H9 (cell line): ENCODE results near the gene NSMF. TPM values are rescaled to one million over a fixed set of nuclear protein-coding genes. Genes with fewer than 3 reads are reported as not detected.

ENCODE experiments used
- DNase-seq: peaks from one replicate; pipeline ENCODE4 v3.0.0-alpha.2; 2017
- H2AFZ ChIP-seq: one replicate; pipeline ENCODE4 v1.6.1; 2013; ENCODE audit warnings: mild to moderate bottlenecking, low read length, control low read depth, moderate library complexity
- H2AK5ac ChIP-seq: 2 replicates; pipeline ENCODE4 v1.6.1; 2013; ENCODE audit warnings: low read length, control low read depth, mixed read lengths; ENCODE audit not compliant: insufficient read length
- H2BK120ac ChIP-seq: one replicate; pipeline ENCODE4 v1.6.1; 2013; ENCODE audit warnings: low read depth, mild to moderate bottlenecking, low read length, control low read depth, inconsistent platforms; ENCODE audit not compliant: poor library complexity, severe bottlenecking
- H2BK12ac ChIP-seq: 2 replicates; pipeline ENCODE4 v1.6.1; 2013; ENCODE audit warnings: low read length, control low read depth, mixed read lengths, low read depth; ENCODE audit not compliant: insufficient read length
- H2BK15ac ChIP-seq: 2 replicates; pipeline ENCODE4 v1.6.1; 2013; ENCODE audit warnings: low read depth, low read length, control low read depth
- H2BK20ac ChIP-seq: one replicate; pipeline ENCODE4 v1.6.1; 2013; ENCODE audit warnings: low read depth, mild to moderate bottlenecking, low read length, control low read depth, inconsistent platforms; ENCODE audit not compliant: poor library complexity, severe bottlenecking
- H2BK5ac ChIP-seq: 2 replicates; pipeline ENCODE4 v1.6.1; 2013; ENCODE audit warnings: low read length, control low read depth, mixed read lengths; ENCODE audit not compliant: insufficient read length
- H3K14ac ChIP-seq: 2 replicates; pipeline ENCODE4 v1.6.1; 2013; ENCODE audit warnings: low read length, control low read depth; ENCODE audit not compliant: insufficient read depth
- H3K18ac ChIP-seq: 2 replicates; pipeline ENCODE4 v1.6.1; 2013; ENCODE audit warnings: low read depth, mild to moderate bottlenecking, mixed read lengths, low read length, control low read depth; ENCODE audit not compliant: insufficient read length
- H3K23ac ChIP-seq: 2 replicates; pipeline ENCODE4 v1.6.1; 2013; ENCODE audit warnings: low read length, control low read depth, mixed read lengths, low read depth; ENCODE audit not compliant: insufficient read length
- H3K23me2 ChIP-seq: 2 replicates; pipeline ENCODE4 v1.6.1; 2013; ENCODE audit warnings: low read depth, mild to moderate bottlenecking, mixed read lengths, low read length, control low read depth; ENCODE audit not compliant: insufficient read length, poor library complexity, severe bottlenecking
- H3K27ac ChIP-seq: 2 replicates; pipeline ENCODE4 v1.5.1; 2013; ENCODE audit warnings: low read length, control low read depth, mixed read lengths, low read depth; ENCODE audit not compliant: insufficient read length
- H3K27me3 ChIP-seq: 2 replicates; pipeline ENCODE4 v1.6.1; 2013; ENCODE audit warnings: low read length, control low read depth, inconsistent platforms; ENCODE audit not compliant: insufficient read depth
- H3K4ac ChIP-seq: 2 replicates; pipeline ENCODE4 v1.6.1; 2013; ENCODE audit warnings: low read depth, mild to moderate bottlenecking, control low read depth, inconsistent platforms, low read length, moderate library complexity
- H3K4me1 ChIP-seq: 2 replicates; pipeline ENCODE4 v1.6.1; 2013; ENCODE audit warnings: low read length, control low read depth, inconsistent platforms; ENCODE audit not compliant: insufficient read depth
- H3K4me2 ChIP-seq: 2 replicates; pipeline ENCODE4 v1.6.1; 2013; ENCODE audit warnings: low read length, control low read depth, mixed read lengths; ENCODE audit not compliant: insufficient read length, insufficient read depth
- H3K56ac ChIP-seq: 2 replicates; pipeline ENCODE4 v1.6.1; 2013; ENCODE audit warnings: low read depth, mild to moderate bottlenecking, mixed read lengths, low read length, control low read depth; ENCODE audit not compliant: insufficient read length
- H3K79me1 ChIP-seq: 2 replicates; pipeline ENCODE4 v1.6.1; 2013; ENCODE audit warnings: low read depth, mild to moderate bottlenecking, moderate library complexity, low read length, control low read depth, inconsistent platforms; ENCODE audit not compliant: insufficient read depth, poor library complexity, severe bottlenecking
- H3K79me2 ChIP-seq: 2 replicates; pipeline ENCODE4 v1.6.1; 2013; ENCODE audit warnings: low read length, control low read depth, inconsistent platforms; ENCODE audit not compliant: insufficient read depth
- H3K9ac ChIP-seq: 2 replicates; pipeline ENCODE4 v1.6.1; 2013; ENCODE audit warnings: low read length, control low read depth, mixed read lengths; ENCODE audit not compliant: insufficient read length; ENCODE audit errors: extremely low read depth
- H3K9me3 ChIP-seq: one replicate; pipeline ENCODE4 v1.6.1; 2013; ENCODE audit warnings: low read depth, low read length, inconsistent platforms; ENCODE audit not compliant: control insufficient read depth
- H3T11ph ChIP-seq: one replicate; pipeline ENCODE4 v1.6.1; 2013; ENCODE audit warnings: mild to moderate bottlenecking, low read length, control low read depth, inconsistent platforms
- H4K20me1 ChIP-seq: one replicate; pipeline ENCODE4 v1.6.1; 2013; ENCODE audit not compliant: control insufficient read depth, insufficient read length, insufficient read depth
- H4K5ac ChIP-seq: 2 replicates; pipeline ENCODE4 v1.6.1; 2013; ENCODE audit warnings: low read depth, mild to moderate bottlenecking, mixed read lengths, low read length, control low read depth; ENCODE audit not compliant: insufficient read length
- H4K8ac ChIP-seq: replicated peaks from 2 replicates; pipeline ENCODE4 v1.6.1; 2013; ENCODE audit warnings: low read length, control low read depth, mixed read lengths, low read depth; ENCODE audit not compliant: insufficient read length
- H4K91ac ChIP-seq: 2 replicates; pipeline ENCODE4 v1.6.1; 2013; ENCODE audit warnings: low read depth, mild to moderate bottlenecking, moderate library complexity, mixed read lengths, low read length, control low read depth; ENCODE audit not compliant: insufficient read length
- H3K27ac Mint-ChIP-seq, 3 experiments: 2 replicates in 2 of 3; 3 replicates in 1 of 3; pipeline ENCODE4 v1.8.0; 2020 to 2021; ENCODE audit warnings: mixed read lengths in 3 of 3, mild to moderate bottlenecking in 1 of 3, moderate library complexity in 1 of 3
- H3K27me3 Mint-ChIP-seq: 2 replicates; pipeline ENCODE4 v1.8.0; 2021; ENCODE audit warnings: low read depth, mild to moderate bottlenecking, moderate library complexity, mixed read lengths
- H3K36me3 Mint-ChIP-seq, 3 experiments: 2 replicates in 2 of 3; 3 replicates in 1 of 3; pipeline ENCODE4 v1.8.0; 2020 to 2021; ENCODE audit warnings: low read depth in 3 of 3, mixed read lengths in 3 of 3; ENCODE audit not compliant: insufficient read depth in 1 of 3
- H3K4me1 Mint-ChIP-seq, 2 experiments: 2 replicates each; pipeline ENCODE4 v1.8.0; 2020; ENCODE audit warnings: mixed read lengths in 2 of 2
- H3K4me3 Mint-ChIP-seq, 2 experiments: 2 replicates in 1 of 2; 3 replicates in 1 of 2; pipeline ENCODE4 v1.8.0; 2020 to 2021; ENCODE audit warnings: mild to moderate bottlenecking in 2 of 2, mixed read lengths in 2 of 2, moderate library complexity in 1 of 2
- H3K9me3 Mint-ChIP-seq, 2 experiments: 2 replicates in 1 of 2; 3 replicates in 1 of 2; pipeline ENCODE4 v1.8.0; 2020; ENCODE audit warnings: mild to moderate bottlenecking in 2 of 2, mixed read lengths in 2 of 2, moderate library complexity in 1 of 2
- WGBS: extraction: QIAGEN DNeasy Blood & Tissue Kit; methylation state at CpG from one replicate; pipeline ENCODE4 v1.1.7; 2013; ENCODE audit warnings: missing lambda C conversion rate, low lambda C conversion rate, mixed read lengths; ENCODE audit not compliant: insufficient read length; ENCODE audit errors: extremely low coverage; 5-methylcytosine and 5-hydroxymethylcytosine counted together
- total RNA-seq: library from RNA; stranded (reverse); gene quantifications from 2 replicates; pipeline ENCODE4 v1.2.1, GENCODE V29; 2021
- TF ChIP-seq, protein P1 (sequence below): fragments of 200-600 bp; sonication (generic); conservative IDR thresholded peaks from 3 replicates; pipeline ENCODE4 v1.8.0; 2021; ENCODE audit warnings: antibody characterized with exemption, mild to moderate bottlenecking

The NSMF gene
- total RNA-seq, 1 experiment from 2014 or later: 46.3 TPM

DNA sequence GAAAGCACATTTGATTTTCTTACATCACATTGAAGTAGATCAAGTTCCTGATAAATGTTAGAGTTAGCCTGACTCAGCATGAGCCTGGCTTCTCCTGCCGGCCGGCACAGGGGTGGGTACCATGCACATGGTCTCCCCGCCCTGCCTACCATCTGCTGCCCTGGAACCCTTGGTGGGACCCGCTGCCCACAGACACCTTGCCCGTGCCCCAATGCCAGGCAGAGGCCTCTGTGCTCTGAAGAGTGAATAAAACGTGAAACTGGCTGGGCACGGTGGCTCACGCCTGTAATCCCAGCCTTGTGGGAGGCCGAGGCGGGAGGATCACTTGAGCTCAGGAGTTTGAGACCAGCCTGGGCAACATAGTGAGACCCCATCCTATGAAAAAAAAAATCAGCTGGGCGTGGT lies 53.5 kb downstream of the NSMF start:
- Histone ChIP-seq H2BK5ac (no peak overlapping the region), H3K14ac (no peak overlapping the region), H2BK20ac (no peak overlapping the region), H2BK12ac (no peak overlapping the region), H3K4ac (no peak overlapping the region), H3K27me3 (no peaks in the 10 kb centered on the region), H3K4me1 (no peaks in the 10 kb centered on the region), H3T11ph (no peak overlapping the region), H2BK15ac (no peak overlapping the region), H4K5ac (no peak overlapping the region), H3K79me2 (no peaks in the 10 kb centered on the region), H4K91ac (no peak overlapping the region), H3K18ac (no peak overlapping the region), H3K27ac (no peak overlapping the region), H2AFZ (no peak overlapping the region), H3K56ac (no peak overlapping the region), H4K20me1 (no peaks in the 10 kb centered on the region), H3K79me1 (no peaks in the 10 kb centered on the region), H2BK120ac (no peak overlapping the region), H3K23me2 (peaks cover 3% of the 10 kb centered on the region), H3K9me3 (no peaks in the 10 kb centered on the region), H2AK5ac (no peak overlapping the region), H3K23ac (no peak overlapping the region), H3K4me2 (no peak overlapping the region), H4K8ac (no peak overlapping the region), H3K9ac (no peak overlapping the region)
- Mint-ChIP-seq H3K4me1 (peaks cover 0 to 5% of the 10 kb centered on the region in 2 experiments; a peak in 1 of 4 replicates), H3K36me3 (peaks cover 12 to 16% (median 15%) of the 10 kb centered on the region in 3 experiments), H3K9me3 (peaks cover 10 to 13% of the 10 kb centered on the region in 2 experiments), H3K27ac (peak overlapping the region in 1 of 3 experiments; percentile 44; a peak in 1 of 7 replicates), H3K27me3 (peaks cover 8% of the 10 kb centered on the region), H3K4me3 (no peak overlapping the region)
- TF ChIP-seq, protein P1, sequence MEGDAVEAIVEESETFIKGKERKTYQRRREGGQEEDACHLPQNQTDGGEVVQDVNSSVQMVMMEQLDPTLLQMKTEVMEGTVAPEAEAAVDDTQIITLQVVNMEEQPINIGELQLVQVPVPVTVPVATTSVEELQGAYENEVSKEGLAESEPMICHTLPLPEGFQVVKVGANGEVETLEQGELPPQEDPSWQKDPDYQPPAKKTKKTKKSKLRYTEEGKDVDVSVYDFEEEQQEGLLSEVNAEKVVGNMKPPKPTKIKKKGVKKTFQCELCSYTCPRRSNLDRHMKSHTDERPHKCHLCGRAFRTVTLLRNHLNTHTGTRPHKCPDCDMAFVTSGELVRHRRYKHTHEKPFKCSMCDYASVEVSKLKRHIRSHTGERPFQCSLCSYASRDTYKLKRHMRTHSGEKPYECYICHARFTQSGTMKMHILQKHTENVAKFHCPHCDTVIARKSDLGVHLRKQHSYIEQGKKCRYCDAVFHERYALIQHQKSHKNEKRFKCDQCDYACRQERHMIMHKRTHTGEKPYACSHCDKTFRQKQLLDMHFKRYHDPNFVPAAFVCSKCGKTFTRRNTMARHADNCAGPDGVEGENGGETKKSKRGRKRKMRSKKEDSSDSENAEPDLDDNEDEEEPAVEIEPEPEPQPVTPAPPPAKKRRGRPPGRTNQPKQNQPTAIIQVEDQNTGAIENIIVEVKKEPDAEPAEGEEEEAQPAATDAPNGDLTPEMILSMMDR: no peak
- WGBS: no CpG with 5 or more reads among the region's 11 CpGs
- peak; percentile 14 for DNase-seq
